ENCODE data around the gene METTL8.

DNA sequence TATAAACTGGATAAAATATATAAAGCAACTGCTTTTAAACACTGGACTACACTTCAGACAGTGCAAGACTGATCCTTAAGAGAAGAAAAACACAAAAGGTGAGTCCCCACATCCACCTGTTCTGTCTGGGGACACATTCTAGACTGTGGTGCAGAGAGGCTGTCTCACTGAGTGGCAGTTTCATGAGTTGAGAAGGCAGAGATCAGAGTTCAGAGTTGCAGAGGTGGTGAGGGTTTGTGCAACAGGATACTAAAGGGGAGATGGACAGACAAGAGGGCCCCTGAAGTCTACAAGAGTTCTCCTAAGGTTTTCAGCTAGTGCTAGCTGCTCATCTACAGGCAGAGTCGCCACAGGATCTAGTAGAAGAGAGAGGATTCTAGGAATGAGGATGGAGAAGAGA lies 68.0 kb downstream of the METTL8 start:
- TF ChIP-seq POLR2AphosphoS5 (IDR thresholded peaks at IDR 0.05) (no peak), POLR2A (IDR thresholded peaks at IDR 0.05) (no peak)
- TF ChIP-seq, protein P1, sequence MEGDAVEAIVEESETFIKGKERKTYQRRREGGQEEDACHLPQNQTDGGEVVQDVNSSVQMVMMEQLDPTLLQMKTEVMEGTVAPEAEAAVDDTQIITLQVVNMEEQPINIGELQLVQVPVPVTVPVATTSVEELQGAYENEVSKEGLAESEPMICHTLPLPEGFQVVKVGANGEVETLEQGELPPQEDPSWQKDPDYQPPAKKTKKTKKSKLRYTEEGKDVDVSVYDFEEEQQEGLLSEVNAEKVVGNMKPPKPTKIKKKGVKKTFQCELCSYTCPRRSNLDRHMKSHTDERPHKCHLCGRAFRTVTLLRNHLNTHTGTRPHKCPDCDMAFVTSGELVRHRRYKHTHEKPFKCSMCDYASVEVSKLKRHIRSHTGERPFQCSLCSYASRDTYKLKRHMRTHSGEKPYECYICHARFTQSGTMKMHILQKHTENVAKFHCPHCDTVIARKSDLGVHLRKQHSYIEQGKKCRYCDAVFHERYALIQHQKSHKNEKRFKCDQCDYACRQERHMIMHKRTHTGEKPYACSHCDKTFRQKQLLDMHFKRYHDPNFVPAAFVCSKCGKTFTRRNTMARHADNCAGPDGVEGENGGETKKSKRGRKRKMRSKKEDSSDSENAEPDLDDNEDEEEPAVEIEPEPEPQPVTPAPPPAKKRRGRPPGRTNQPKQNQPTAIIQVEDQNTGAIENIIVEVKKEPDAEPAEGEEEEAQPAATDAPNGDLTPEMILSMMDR (IDR thresholded peaks at IDR 0.05): no peak

All from prostate gland (tissue), 2 donors.